GM12878 (cell line): ENCODE results near the gene TMEM167A. TPM values are rescaled to one million over a fixed set of nuclear protein-coding genes. Genes with fewer than 3 reads are reported as not detected.

Experiments used
- ATAC-seq: fragments of 200-7000 bp; cut with Tn5 transposase; 3 replicates; pipeline ENCODE4 v1.9.1; 2020; ENCODE audit warnings: mild to moderate bottlenecking, moderate library complexity
- BruUV-seq: library from RNA; stranded (reverse); fragments of 400-500 nt; replicated peaks from 2 replicates; lab custom pipeline; 2021; lab: Mats Ljungman, UMichigan
- CTCF ChIA-PET: fragments of 300-600 bp; sonication (Branson Sonifier 250); formaldehyde crosslinking; extraction: SDS; loops from one replicate; lab custom pipeline; 2021; ENCODE audit warnings: inconsistent platforms; lab: Yijun Ruan, JAX
- POLR2A ChIA-PET: fragments of 350-600 bp; formaldehyde crosslinking; extraction: SDS; loops from one replicate; lab custom pipeline; 2021; ENCODE audit warnings: inconsistent platforms; lab: Charles Lee
- RAD21 ChIA-PET: fragments of 300-600 bp; sonication (Branson Sonifier 250); formaldehyde crosslinking; loops from one replicate; lab custom pipeline; 2023; ENCODE audit warnings: antibody characterized with exemption; ENCODE audit not compliant: unreplicated experiment; lab: Charles Lee
- SMC1A ChIA-PET: fragments of 300-600 bp; sonication (Branson Sonifier 250); formaldehyde crosslinking; loops from one replicate; lab custom pipeline; 2023; ENCODE audit not compliant: unreplicated experiment, uncharacterized antibody; lab: Charles Lee
- DNase-seq: peaks from one replicate; pipeline ENCODE4 v3.0.0-alpha.2; 2011; ENCODE audit warnings: low read depth, low spot score
- FAIRE-seq: peaks from 3 replicates; lab custom pipeline; 2011; peaks lifted over from hg19 to GRCh38; lab: Jason Lieb, UNC
- H2AFZ ChIP-seq: 2 replicates; pipeline ENCODE4 v1.6.0; 2011; ENCODE audit warnings: low read depth, low read length, control low read depth; ENCODE audit not compliant: control insufficient read depth
- H3K27ac ChIP-seq: 2 replicates; pipeline ENCODE4 v1.5.1; 2011; ENCODE audit warnings: control low read depth; ENCODE audit not compliant: control insufficient read depth, insufficient read depth
- H3K27me3 ChIP-seq, 2 experiments: replicated peaks in 1 of 2; 2 replicates each; pipeline versions ENCODE4 v1.6.0 to v1.6.1; 2011; ENCODE audit warnings: low read length in 1 of 2; ENCODE audit not compliant: control insufficient read depth in 2 of 2, insufficient read depth in 2 of 2
- H3K36me3 ChIP-seq, 2 experiments: 2 replicates each; pipeline ENCODE4 v1.5.1; 2011; ENCODE audit warnings: low read length in 1 of 2; ENCODE audit not compliant: control insufficient read depth in 2 of 2, insufficient read depth in 2 of 2
- H3K4me1 ChIP-seq: 2 replicates; pipeline ENCODE4 v1.6.1; 2011; ENCODE audit warnings: mild to moderate bottlenecking, low read length, moderate library complexity, mixed read lengths; ENCODE audit not compliant: control insufficient read depth, insufficient read depth
- H3K4me2 ChIP-seq: 2 replicates; pipeline ENCODE4 v1.6.0; 2011; ENCODE audit warnings: control low read depth; ENCODE audit not compliant: control insufficient read depth, insufficient read depth
- H3K4me3 ChIP-seq: fragments of 200-600 bp; sonication (generic); 2 replicates; pipeline ENCODE4 v1.5.1; 2016
- H3K79me2 ChIP-seq: 2 replicates; pipeline ENCODE4 v1.6.0; 2011; ENCODE audit warnings: low read length; ENCODE audit not compliant: control insufficient read depth, insufficient read depth
- H3K9ac ChIP-seq: 2 replicates; pipeline ENCODE4 v1.8.0; 2011; ENCODE audit warnings: low read length, control low read depth, mixed read lengths; ENCODE audit not compliant: control insufficient read depth, insufficient read depth
- H3K9me3 ChIP-seq: replicated peaks from 3 replicates; pipeline ENCODE4 v1.5.1; 2011; ENCODE audit warnings: mild to moderate bottlenecking, low read length; ENCODE audit not compliant: control insufficient read depth, insufficient read depth
- H4K20me1 ChIP-seq: 2 replicates; pipeline ENCODE4 v1.6.0; 2011; ENCODE audit not compliant: control insufficient read depth, insufficient read depth
- ATF7 ChIP-seq: fragments of 450-650 bp; IDR thresholded peaks from 2 replicates; pipeline ENCODE4 v1.6.1; 2016; ENCODE audit warnings: low read depth, mild to moderate bottlenecking
- CHD4 ChIP-seq: fragments of 200-600 bp; sonication (generic); IDR thresholded peaks from 2 replicates; pipeline ENCODE4 v1.6.1; 2016; ENCODE audit warnings: mild to moderate bottlenecking
- HDAC6 ChIP-seq: fragments of 200-600 bp; sonication (generic); IDR thresholded peaks from one replicate; pipeline ENCODE4 v1.8.0; 2017; ENCODE audit warnings: antibody characterized with exemption; ENCODE audit not compliant: unreplicated experiment
- SMAD5 ChIP-seq: IDR thresholded peaks from 2 replicates; pipeline ENCODE4 v1.6.1; 2016; ENCODE audit warnings: antibody characterized with exemption, low read depth
- YBX1 ChIP-seq: fragments of 450-650 bp; IDR thresholded peaks from 2 replicates; pipeline ENCODE4 v1.6.1; 2016; ENCODE audit warnings: antibody characterized with exemption
- WGBS: methylation state at CpG from one replicate; pipeline ENCODE4 v1.1.6; 2016; ENCODE audit warnings: low lambda C conversion rate; ENCODE audit not compliant: insufficient replicate concordance, insufficient coverage; ENCODE audit errors: missing lambda C conversion rate; 5-methylcytosine and 5-hydroxymethylcytosine counted together
- in situ Hi-C: fragments of 300-500 bp; cut with MboI; formaldehyde crosslinking; loops from 9 replicates; pipeline ENCODE4 v1.14.3; 2018; ENCODE audit warnings: mixed read lengths
- intact Hi-C: fragments of 100-400 bp; cut with micrococcal nuclease; formaldehyde crosslinking; loops from one replicate; pipeline ENCODE4 v1.14.2; 2022; ENCODE audit not compliant: unreplicated experiment
- polyA plus RNA-seq, 11 experiments: library from polyadenylated mRNA; depleted of rRNA in 4 of 11; unstranded in 6 of 11; stranded (reverse) in 5 of 11; fragments of >200 nt; fragmentation: Nextera tagmentation in 4 of 11; fragmentation: Illumina TruSeq in 1 of 11; extraction: Ambion mirVana in 4 of 11; extraction: Trizol in 1 of 11; gene quantifications; 1 replicate in 1 of 11; 2 replicates in 10 of 11; pipeline versions ENCODE4 v1.2.1 to v1.2.3, GENCODE V29; 2011 to 2016; ENCODE audit warnings: inconsistent platforms in 2 of 11, missing spikeins in 2 of 11, low read depth in 1 of 11
- total RNA-seq, 4 experiments: library from RNA; depleted of rRNA in 3 of 4; stranded (reverse); fragments of >200 nt in 3 of 4; fragmentation: Illumina TruSeq in 1 of 4; extraction: Trizol in 1 of 4; gene quantifications; 2 replicates each; pipeline versions ENCODE4 v1.2.1 to v1.2.3, GENCODE V29; 2013 to 2021

TMEM167A gene
- total and polyA plus RNA-seq, 10 of the 15 experiments (the other 5 are each of a cell fraction or from before 2014, with no cell fraction given): 29.5 to 363 (median 85.6) TPM

DNA sequence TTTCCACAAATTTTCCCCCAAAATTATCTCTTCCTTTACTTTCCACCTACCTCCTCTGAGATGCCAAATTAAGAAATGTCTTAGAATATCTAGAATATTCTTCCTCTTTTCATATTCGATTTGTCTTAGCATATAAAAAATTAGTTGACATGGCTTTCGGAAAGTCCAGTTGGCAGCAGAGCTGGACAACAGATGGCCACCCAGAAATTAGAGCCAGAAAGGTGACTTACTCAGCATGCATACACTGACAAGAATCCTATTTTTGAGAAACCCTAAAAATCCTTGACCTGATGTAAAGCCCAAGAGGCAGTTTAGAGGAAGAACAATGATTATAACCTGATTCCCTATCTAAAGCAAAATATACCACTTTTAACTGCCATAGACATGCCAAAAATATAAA is 22.0 kb downstream of the TMEM167A start:
- no TSS peak for BruUV-seq
- DNase-seq (no peak), ATAC-seq (no peak), FAIRE-seq (no peak)
- 70% methylated on average over 2 of the region's 2 CpGs for WGBS
- ChIA-PET RAD21 (no interaction called here), POLR2A (no interaction called here), CTCF (no interaction called here), SMC1A (interaction anchor here (2.7 kb wide), 1 partner anchor 21 kb away, joined by 8 read pairs; no protein-coding TSS in a partner anchor)
- in situ Hi-C loops: no loop called here
- Histone ChIP-seq H3K4me2 (no peak overlapping the region), H3K27me3 (no peaks in the 10 kb centered on the region), H4K20me1 (no peaks in the 10 kb centered on the region), H2AFZ (no peak overlapping the region), H3K9ac (no peak overlapping the region), H3K4me1 (peaks cover 12% of the 10 kb centered on the region; the same call in 1 of the 2 replicates), H3K27ac (no peak overlapping the region), H3K4me3 (no peak overlapping the region), H3K9me3 (no peaks in the 10 kb centered on the region), H3K36me3 (peaks cover 0 to 18% of the 10 kb centered on the region in 2 experiments; a peak in 3 of 4 replicates), H3K79me2 (no peaks in the 10 kb centered on the region; the same call in 1 of the 2 replicates)
- TF ChIP-seq YBX1: no peak
- intact Hi-C loops: no loop called here

- Histone ChIP-seq H3K4me1 (no peaks in the 10 kb centered on the region), H3K79me2 (no peaks in the 10 kb centered on the region), H3K27me3 (no peaks in the 10 kb centered on the region), H3K27ac (no peak overlapping the region), H3K36me3 (peaks cover 0 to 10% of the 10 kb centered on the region in 2 experiments; a peak in 1 of 4 replicates), H3K4me3 (no peak overlapping the region), H3K9me3 (no peaks in the 10 kb centered on the region), H3K9ac (no peak overlapping the region), H3K4me2 (no peak overlapping the region), H4K20me1 (no peaks in the 10 kb centered on the region), H2AFZ (no peak overlapping the region)
- intact Hi-C loops (no loop called here), in situ Hi-C loops (no loop called here)
- TF ChIP-seq SMAD5 (no peak), HDAC6 (no peak), ATF7 (no peak), CHD4 (no peak)
- no peak for FAIRE-seq
- ChIA-PET CTCF (interaction anchor here (0.6 to 1.2 kb wide), 2 partner anchors 200 to 379 kb away, joined by 3 to 4 read pairs; no protein-coding TSS in a partner anchor), SMC1A (interaction anchor here (1.0 to 1.5 kb wide), 6 partner anchors 8 to 390 kb away, joined by 3 to 4 read pairs (median 3); no protein-coding TSS in a partner anchor), POLR2A (interaction anchor here (0.9 to 2.2 kb wide), 2 partner anchors 11 to 24 kb away, joined by 3 to 4 read pairs; no protein-coding TSS in a partner anchor), RAD21 (interaction anchor here (0.6 kb wide), 1 partner anchor 307 kb away, joined by 3 read pairs; no protein-coding TSS in a partner anchor)
- no peak for DNase-seq
- BruUV-seq: no TSS peak
- ATAC-seq: no peak
- 100% methylated on average over 4 of the region's 4 CpGs for WGBS
Observed at GRCh38 chr5:83050723-83051340, 26.4 kb downstream of the TMEM167A start.
